ENCODE results near the gene NT5C3A. TPM values are rescaled to one million over a fixed set of nuclear protein-coding genes. Genes with fewer than 3 reads are reported as not detected.
"Not testable (repeated sequence)": the region's sequence is repeated elsewhere in the genome, so short reads cannot be mapped to it uniquely, and the experiment has no call there.

Gene NT5C3A
- total RNA-seq, 2 experiments from 2014 or later = 55.2 to 64.5 TPM

DNA sequence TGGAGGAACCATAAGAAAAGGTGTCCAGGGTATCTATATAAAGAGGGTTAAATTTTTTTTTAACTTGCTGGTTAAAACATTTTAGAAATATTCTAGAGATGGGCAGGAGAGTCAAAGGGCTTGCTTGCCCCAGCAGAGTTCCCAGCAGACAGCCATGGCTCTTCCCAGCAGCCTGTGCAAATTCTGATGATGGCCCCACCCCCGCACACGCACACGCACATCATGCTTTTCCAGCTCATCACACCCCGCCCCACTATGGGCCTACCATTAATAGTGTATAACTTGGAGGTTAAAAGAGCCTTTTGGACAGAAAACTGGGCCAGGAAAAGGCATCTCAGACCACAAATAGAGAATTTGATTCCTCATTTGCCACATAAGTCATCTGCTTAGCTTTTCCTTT is 56.9 kb downstream of the NT5C3A start:
- DNase-seq; H3K27ac Mint-ChIP-seq; CTCF ChIA-PET; H3K36me3 Mint-ChIP-seq (ENCODE audit: low read depth); POLR2A ChIA-PET; H3K4me3 Mint-ChIP-seq; H3K9me3 Mint-ChIP-seq; H3K27me3 Mint-ChIP-seq; H3K4me1 Mint-ChIP-seq: not testable (repeated sequence)

DNA sequence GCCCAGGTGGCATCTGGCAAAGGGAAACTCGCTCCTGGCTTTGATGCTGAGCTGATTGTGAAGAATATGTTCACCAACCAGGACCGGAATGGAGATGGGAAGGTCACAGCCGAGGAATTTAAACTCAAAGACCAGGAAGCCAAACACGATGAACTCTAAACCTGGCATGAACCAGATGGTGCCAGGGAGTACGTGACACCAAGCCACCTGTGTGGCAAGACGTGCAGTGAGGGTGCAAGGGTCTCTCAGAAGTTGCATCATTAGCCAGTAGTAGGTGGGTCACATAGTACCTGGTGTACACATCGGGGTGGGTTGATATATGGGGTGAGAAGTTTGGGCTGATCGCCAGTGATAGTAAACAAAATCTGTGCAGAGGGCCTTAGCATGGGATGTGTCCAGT is 57.4 kb downstream of the NT5C3A start:
- DNase-seq; H3K27me3 Mint-ChIP-seq; H3K9me3 Mint-ChIP-seq; POLR2A ChIA-PET; H3K4me3 Mint-ChIP-seq; H3K36me3 Mint-ChIP-seq (ENCODE audit: low read depth); H3K27ac Mint-ChIP-seq; H3K4me1 Mint-ChIP-seq: not testable (repeated sequence)
- CTCF ChIA-PET = interaction anchor here (0.7 kb wide), 1 partner anchor 104 kb away, joined by 3 read pairs; the partner anchor contains the start of gene RP9

DNA sequence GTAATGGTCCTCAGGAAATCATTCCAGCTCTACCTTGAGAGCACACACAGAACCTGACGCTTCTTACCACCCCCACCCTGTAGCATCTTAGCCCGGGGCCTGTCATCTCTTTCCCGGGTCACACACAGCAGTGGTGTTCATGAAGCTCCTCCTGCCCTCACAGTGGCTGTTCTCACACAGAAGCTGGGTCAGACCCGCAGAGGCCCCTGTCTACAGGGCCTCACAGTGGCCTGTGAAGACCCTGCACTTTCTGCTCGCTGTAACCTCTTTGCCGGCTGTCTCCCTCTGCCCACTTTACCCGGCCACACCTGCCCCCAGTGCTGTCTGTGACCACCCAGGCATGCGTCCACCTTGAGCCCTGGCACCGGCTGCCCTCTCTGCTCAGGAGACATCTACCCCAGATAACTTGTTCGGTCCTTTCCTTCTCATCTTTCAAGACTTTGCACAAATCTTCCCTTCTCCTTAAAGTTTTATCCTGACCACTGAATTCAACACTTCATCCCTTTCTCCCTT is 58.4 kb downstream of the NT5C3A start:
- H3K27ac Mint-ChIP-seq; CTCF ChIA-PET; H3K4me3 Mint-ChIP-seq; POLR2A ChIA-PET; H3K4me1 Mint-ChIP-seq; H3K9me3 Mint-ChIP-seq; DNase-seq; H3K27me3 Mint-ChIP-seq; H3K36me3 Mint-ChIP-seq (ENCODE audit: low read depth): not testable (repeated sequence)

DNA sequence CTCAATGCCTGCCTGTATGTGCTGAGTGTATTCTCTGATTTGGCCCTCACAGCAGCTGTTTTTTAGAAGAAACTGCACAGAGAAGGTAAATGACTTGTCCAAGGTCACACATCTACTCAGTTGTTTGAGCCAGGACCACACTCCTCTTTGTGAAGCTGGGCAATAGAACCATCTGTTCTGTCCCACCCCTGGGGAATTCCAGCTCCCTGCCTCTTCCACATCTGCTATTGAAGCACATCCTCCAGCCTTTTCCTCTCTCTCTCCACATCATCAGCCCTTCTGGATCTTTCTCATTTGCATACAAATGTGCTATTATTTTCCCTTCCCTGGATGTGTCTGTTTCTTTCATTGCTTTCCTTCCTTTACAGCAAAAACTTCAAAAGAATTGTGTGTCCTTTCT is 59.5 kb downstream of the NT5C3A start:
- POLR2A ChIA-PET; H3K9me3 Mint-ChIP-seq; H3K36me3 Mint-ChIP-seq (ENCODE audit: low read depth); CTCF ChIA-PET; DNase-seq; H3K4me3 Mint-ChIP-seq; H3K27ac Mint-ChIP-seq; H3K27me3 Mint-ChIP-seq: not testable (repeated sequence)
- H3K4me1 Mint-ChIP-seq = peaks cover 11% of the 10 kb centered on the region

DNA sequence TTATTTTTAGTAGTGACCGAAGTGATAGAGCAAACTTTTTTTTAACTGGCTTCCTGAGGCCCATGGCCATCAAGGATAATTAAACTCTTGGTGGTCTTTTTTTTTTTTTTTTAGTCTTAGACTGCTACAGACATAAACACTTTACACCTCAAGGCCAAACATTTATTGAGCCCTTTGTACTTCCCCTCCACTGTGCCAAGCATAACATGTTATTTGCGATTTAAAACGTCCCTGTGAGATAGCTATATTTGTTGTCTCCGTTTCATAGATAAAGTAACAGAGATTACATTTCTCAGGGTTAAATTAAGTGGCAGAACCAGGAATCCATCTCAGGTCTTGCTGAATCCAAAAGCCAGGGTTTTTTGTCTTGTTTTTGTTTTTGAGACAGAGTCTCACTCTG is 63.2 kb downstream of the NT5C3A start:
- H3K27me3 Mint-ChIP-seq; CTCF ChIA-PET; H3K9me3 Mint-ChIP-seq; DNase-seq; H3K27ac Mint-ChIP-seq; H3K4me3 Mint-ChIP-seq; H3K36me3 Mint-ChIP-seq (ENCODE audit: low read depth); POLR2A ChIA-PET: not testable (repeated sequence)
- H3K4me1 Mint-ChIP-seq = peaks cover 12% of the 10 kb centered on the region

DNA sequence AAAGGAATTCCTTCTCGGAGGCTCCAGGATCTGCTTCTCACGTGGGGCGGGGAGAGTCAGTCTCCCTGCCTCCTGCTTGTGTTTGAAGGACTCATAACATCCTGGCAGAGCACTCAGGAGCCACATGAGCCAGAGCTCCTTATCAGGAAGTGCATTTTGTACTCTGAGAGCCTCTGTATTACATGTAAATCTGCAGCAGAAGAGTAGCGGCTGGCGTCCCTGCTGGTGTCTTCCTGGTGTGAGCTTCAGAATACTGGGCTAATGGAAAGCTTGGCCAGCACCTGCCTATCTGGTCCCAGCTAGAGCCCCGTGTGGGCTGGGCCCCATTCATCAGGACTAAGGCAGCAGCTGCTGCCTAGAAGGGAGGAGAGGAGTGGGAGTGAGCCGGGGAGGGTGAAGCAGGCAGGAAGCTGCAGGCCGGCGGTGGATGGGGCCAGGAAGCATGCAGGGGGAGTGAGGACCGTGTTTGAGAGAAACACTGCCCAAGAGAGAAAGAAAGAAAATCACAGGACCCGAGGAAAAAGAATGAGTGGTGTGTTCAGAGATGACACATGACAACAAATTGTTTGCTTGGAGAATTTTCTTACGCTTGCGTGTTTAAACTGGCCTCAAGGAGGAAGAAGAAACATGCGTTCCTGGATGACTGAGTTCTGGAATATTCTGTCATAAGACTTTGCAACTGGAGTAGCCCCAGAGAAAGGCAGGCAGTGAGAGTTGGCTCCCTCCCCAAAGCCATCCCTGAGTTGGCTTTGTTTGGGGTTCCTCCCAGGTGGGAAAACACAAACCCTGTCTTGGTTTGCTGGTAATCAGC is 64.0 kb downstream of the NT5C3A start:
- H3K36me3 Mint-ChIP-seq (ENCODE audit: low read depth); CTCF ChIA-PET; H3K9me3 Mint-ChIP-seq; H3K27me3 Mint-ChIP-seq; POLR2A ChIA-PET; H3K27ac Mint-ChIP-seq; DNase-seq; H3K4me3 Mint-ChIP-seq: not testable (repeated sequence)
- peaks cover 12% of the 10 kb centered on the region for H3K4me1 Mint-ChIP-seq

DNA sequence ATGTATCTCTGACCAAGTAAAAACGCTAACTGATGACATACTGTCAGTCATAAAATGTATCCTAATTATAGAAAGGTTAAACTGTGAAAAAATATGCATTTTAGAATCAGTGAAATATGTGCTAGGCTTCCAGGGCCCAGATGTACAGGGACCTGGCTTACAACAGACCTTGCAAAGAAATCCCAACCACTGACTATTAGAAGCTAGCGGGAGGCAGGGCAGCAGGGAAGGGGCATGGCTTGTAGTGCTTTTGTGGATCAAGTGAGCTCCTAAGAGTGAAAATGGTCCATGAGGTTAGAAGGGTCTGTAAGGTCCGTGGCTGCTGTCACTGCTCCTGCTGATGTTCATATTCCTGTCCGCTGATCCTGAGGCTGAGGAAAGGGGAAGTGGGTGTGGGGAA is 64.6 kb downstream of the NT5C3A start:
- H3K27ac Mint-ChIP-seq; DNase-seq; H3K36me3 Mint-ChIP-seq (ENCODE audit: low read depth); CTCF ChIA-PET; H3K4me3 Mint-ChIP-seq; POLR2A ChIA-PET; H3K9me3 Mint-ChIP-seq: not testable (repeated sequence)
- Mint-ChIP-seq H3K27me3 (peaks cover 14% of the 10 kb centered on the region), H3K4me1 (peaks cover 14% of the 10 kb centered on the region)

DNA sequence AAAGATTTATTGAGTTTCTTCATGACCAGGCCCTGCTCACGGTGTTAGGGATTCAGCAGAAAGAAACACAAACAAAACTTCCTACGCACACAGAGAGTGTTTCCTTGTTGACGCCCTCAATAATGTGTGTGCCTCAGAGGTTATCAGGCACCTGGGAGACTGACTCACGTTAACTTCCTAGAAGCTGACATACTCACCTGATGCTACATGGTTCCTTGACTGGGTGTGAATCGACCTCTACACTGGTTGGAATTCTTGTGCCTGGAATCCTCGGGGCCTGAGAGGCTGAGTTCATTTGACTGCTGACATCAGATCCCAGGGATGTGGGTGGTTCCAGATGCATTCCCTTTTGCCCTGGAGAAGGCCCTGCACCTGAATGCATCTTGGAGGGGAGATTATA is 69.8 kb downstream of the NT5C3A start:
- POLR2A ChIA-PET, H3K27ac Mint-ChIP-seq: not testable (repeated sequence)
- H3K4me1 Mint-ChIP-seq = peaks cover 27% of the 10 kb centered on the region

DNA sequence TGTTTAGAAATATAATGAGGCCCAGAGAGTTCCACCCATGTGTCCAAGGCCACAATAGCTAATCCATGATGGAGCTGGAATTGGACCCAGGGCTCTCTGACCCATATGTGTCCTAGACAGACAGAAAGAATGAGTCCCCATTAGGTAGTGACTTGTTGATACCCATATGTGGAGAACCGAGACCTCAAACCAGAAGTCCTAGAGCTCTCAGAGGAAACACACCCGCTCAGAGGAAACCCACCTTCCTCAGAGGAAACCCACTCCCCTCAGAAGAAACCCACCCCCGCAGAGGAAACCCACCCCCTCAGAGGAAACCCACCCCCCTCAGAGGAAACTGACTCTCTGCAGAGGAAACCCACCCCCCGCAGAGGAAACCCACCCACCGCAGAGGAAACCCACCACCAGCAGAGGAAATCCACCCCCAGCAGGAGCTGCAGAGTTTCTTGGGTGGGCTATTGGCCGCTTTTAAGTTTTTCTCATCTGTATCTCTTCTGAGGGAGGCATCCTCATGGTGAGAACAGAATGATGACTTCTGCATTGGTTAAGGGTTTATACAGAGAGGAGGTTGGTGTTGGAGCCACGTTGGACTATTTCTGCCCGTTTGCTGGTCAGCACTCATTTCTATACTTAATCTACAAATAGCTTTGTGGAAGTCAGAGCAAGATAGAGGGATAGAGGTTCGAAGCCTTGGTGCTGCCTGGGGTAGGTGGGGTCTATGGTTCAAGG is 70.4 kb downstream of the NT5C3A start:
- H3K27ac Mint-ChIP-seq = not testable (repeated sequence)

More for the DNA sequence above, 69.8 kb downstream of the NT5C3A start:
- peaks cover 24% of the 10 kb centered on the region for H3K27me3 Mint-ChIP-seq
- CTCF ChIA-PET; DNase-seq; H3K9me3 Mint-ChIP-seq; H3K36me3 Mint-ChIP-seq (ENCODE audit: low read depth); H3K4me3 Mint-ChIP-seq: not testable (repeated sequence)

DNA sequence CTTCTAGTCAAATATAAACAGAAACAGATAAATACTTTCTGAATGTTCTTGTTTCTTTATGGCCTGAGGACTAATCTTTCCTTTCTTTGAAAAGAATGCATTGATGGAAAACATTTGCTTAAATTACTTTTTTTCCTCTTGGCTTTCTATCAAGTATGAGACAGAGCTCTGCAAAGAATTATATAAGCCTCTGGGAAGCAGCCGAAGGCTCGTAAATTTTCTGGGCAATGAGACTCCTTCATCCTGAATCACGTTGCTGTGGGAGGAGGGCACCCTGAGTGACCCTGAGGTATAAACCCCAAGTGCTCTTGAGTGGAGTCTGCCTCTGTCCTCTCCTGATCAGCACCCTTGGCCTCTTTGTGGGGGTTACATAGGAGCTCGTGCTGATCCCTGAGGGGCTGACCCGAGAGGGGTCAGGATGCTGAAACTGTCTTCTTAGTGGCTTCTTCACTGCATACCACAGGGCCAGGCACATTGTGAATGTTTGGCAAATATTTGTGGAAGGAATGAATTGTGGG is 71.4 kb downstream of the NT5C3A start:
- H3K36me3 Mint-ChIP-seq (ENCODE audit: low read depth); DNase-seq; H3K4me3 Mint-ChIP-seq; CTCF ChIA-PET; H3K9me3 Mint-ChIP-seq; POLR2A ChIA-PET; H3K27ac Mint-ChIP-seq: not testable (repeated sequence)
- Mint-ChIP-seq H3K27me3 (peaks cover 24% of the 10 kb centered on the region), H3K4me1 (peaks cover 27% of the 10 kb centered on the region)

More for the DNA sequence above, 70.4 kb downstream of the NT5C3A start:
- Mint-ChIP-seq H3K27me3 (peaks cover 24% of the 10 kb centered on the region), H3K4me1 (peaks cover 27% of the 10 kb centered on the region)
- H3K9me3 Mint-ChIP-seq; H3K36me3 Mint-ChIP-seq (ENCODE audit: low read depth); POLR2A ChIA-PET; H3K4me3 Mint-ChIP-seq; CTCF ChIA-PET; DNase-seq: not testable (repeated sequence)

DNA sequence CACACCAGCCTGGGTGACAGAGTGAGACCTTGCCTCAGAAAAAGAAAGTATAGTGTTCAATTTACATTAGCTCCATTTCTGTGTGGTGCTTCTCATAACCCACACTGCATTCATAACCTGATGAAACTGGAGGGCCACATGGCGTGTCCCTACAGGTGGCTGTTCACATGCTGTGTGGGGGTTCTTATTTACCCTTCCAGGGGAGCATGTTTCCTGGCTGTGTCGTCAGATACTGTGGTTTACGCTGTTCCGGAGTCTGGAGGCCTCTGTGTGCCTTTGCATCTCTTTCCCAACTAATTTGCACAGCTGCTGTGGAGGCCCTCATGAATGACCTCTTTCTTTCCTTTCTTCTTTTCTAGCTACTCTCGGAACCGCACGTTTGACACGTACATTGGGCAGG is 74.4 kb downstream of the NT5C3A start:
- H3K36me3 Mint-ChIP-seq (ENCODE audit: low read depth); POLR2A ChIA-PET; DNase-seq; H3K9me3 Mint-ChIP-seq; CTCF ChIA-PET; H3K27ac Mint-ChIP-seq; H3K4me3 Mint-ChIP-seq: not testable (repeated sequence)
- H3K4me1 Mint-ChIP-seq = peaks cover 25% of the 10 kb centered on the region
- H3K27me3 Mint-ChIP-seq = peaks cover 13% of the 10 kb centered on the region

DNA sequence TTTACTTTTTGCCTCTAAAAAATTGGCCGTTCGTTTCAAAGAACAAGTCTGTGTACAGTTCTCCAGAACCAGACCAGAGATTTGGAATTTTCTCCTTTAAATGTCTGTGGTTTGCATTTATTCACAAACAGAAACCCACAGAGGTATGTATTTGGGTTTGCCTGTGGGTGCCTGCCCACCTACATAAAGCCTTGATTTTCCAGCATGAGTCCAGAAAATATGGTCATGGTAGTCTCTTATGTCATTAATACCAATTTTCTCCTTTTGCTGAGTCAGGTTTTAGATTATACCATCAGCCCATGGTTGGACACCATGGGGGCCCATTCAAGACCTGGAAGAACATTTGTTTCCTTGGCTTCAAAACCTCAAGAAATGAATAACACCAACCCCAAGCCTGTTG is 82.7 kb downstream of the NT5C3A start:
- H3K27ac Mint-ChIP-seq; CTCF ChIA-PET; POLR2A ChIA-PET; DNase-seq; H3K4me1 Mint-ChIP-seq; H3K4me3 Mint-ChIP-seq; H3K9me3 Mint-ChIP-seq; H3K36me3 Mint-ChIP-seq (ENCODE audit: low read depth); H3K27me3 Mint-ChIP-seq: not testable (repeated sequence)

DNA sequence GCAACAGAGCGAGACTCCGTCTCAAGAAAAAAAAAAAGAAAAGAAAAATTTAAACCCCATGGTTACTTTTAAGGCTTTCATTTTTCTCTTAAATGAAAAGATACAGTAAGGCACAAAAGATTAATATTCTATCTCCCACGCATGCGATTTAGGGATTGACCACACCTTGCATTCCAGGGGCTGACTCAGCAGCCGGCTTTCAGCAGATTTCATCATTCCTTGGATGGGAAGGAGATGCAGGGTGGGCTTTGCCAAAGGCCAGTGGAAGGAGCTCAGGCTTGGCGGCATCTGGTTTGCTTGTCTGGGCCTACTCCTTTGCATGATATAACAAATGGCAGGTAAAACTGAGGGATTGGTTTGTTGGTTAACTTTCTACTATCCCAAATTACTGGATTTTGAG is 83.3 kb downstream of the NT5C3A start:
- H3K36me3 Mint-ChIP-seq (ENCODE audit: low read depth) = not testable (repeated sequence)

More for the DNA sequence above, 83.3 kb downstream of the NT5C3A start:
- POLR2A ChIA-PET, H3K27me3 Mint-ChIP-seq, H3K4me3 Mint-ChIP-seq, H3K9me3 Mint-ChIP-seq, H3K27ac Mint-ChIP-seq, DNase-seq, H3K4me1 Mint-ChIP-seq, CTCF ChIA-PET: not testable (repeated sequence)
